ENCODE measurements around the gene CRIM1.

CRIM1 gene

DNA sequence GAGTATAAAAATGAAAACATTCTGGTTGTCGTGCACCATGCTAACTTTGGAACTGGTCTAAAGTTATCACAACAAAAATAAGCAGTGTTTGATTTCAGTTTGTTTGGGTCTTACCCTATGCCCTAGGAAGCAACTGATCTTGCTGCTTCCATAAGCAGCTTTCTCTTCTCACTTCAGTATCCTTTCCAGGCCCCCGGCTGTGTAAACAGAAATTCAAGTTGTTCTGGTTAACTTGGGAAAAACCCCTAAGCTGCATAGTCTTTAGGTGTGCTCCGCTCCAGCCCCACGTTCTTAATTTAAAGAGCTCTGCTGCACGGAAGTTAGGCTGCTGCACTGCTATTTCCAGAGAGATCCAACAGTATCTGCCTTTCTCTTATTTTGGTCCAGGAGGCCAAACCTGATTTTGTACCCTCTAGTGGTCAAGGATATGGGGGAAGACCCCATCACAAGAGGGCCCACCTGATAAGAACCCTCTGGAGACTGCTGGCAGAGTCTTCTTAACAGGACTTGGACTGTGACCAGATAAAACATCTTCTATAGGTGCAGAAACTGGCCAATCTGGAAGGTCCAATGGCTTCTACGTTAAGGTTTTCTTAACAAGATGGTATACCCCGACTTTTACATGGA lies 173.3 kb downstream of the CRIM1 start:
- DNase-seq: no peak

DNA sequence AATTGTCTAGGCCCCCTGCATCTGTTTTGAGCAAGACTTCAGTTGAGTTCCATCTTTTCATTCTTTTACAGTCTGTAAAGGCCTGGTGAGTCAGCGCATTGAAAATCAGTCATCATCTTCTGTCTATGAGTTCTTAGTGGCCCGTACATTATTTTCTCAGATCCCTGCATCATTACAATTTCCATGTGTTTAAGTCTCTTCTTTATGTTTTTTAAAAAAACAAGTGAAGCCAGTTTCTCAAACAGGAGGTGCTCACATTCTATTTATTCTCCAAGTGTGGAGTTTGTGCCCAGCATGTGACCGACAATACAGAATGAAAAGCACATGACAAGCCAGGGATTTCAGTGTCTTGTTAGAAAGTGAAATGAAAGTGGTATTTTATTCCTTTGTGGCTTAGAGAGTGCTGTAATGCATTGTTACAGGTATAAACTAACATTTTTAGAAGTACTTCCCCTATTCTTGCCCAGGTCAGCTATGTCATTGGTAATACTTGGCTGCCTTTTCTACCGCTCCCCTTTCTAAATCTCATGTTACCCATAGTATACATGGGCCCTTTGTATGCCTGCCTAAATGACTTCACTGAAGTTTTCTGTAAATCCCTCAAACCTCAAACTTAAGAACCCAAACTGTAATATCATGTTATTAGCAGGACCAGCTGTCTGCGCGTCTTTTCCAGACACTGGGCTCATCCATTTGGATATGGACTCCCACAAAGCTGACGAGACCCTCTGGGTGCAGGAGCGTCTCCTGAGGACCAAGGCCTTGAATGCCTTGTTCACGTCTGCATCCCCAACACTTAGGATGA lies 174.8 kb downstream of the CRIM1 start:
- DNase-seq: no peak

DNA sequence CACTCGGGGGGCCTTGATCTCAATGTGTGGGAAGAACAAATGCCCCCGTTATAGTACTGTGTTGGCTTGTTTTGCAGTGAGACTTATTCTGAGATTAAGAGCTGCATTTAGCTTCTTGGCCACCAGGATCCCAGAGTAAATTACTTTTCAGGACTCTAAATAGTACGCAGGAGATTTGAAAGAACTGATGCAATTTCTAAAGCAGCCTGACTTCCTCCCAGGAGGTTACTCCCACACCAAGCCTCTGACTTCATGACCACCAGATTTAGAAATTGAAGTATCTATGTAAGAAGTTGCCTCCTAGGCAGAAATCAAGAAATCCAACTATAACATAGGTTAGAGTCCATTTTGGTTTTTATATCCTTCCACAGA lies 175.4 kb downstream of the CRIM1 start:
- DNase-seq: peak; percentile 72 to 78

DNA sequence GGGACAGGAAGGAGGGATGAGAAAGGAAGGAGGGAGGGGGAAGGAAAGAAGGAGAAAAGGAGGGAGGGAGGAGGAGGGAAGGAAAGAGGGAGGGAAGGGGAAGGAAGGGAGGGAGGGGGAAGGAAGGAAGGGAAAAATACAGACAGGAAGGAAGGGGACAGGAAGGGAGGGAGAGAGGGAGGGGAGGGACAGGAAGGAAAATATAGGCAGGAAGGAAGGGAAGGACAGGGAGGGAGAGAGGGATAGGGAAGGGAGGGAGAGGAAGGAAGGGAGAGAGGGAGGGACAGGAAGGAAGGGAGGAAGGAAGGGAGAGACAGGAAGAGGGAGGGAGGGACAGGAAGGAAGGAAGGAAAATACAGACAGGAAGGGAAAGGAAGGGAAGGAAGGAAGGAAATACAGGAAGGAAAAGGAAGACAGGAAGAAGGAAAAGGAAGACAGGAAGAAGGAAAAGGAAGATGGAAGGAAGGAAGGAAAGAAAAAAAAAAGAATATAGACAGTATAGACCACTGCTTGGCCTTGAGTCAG lies 178.8 kb downstream of the CRIM1 start:
- DNase-seq: no peak

DNA sequence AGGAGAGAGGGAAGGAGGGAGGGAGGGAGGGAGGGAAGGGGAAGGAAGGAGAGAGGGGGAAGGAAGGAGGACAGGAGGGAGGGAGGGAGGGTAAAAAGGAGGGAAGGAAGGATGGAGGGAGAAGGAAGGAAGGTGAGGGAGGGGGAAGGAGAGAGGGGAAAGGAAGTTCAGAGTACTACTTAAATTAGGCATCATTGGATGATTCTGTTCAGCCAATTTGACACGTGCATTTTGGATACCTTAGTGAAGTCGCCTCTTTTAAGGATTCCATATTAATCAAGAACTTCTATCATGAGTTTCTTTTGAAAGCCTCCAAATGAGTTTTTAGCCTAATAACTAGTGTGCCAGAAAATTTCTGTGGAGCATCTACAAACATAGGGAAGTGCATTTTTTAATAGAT lies 179.5 kb downstream of the CRIM1 start:
- DNase-seq: no peak

DNA sequence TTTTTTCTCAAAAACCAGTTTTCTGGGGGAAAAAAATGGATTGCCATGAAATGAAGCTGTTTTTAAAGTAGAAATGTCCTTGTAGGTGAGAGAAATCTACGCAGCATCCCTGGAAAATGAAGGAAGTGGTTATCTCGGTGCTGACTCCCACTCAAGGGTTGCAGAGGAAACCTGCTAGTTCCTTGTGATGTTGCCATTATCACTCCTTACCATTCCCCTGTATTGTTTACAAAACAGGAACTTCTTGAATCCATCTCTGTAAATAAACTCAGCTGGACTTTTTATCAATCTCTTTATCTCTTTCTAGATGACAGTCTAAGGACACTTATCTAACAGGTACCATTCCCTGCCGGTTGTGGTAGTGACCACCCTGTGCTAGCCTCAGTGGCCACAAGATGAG lies 181.2 kb downstream of the CRIM1 start:
- no peak for DNase-seq

DNA sequence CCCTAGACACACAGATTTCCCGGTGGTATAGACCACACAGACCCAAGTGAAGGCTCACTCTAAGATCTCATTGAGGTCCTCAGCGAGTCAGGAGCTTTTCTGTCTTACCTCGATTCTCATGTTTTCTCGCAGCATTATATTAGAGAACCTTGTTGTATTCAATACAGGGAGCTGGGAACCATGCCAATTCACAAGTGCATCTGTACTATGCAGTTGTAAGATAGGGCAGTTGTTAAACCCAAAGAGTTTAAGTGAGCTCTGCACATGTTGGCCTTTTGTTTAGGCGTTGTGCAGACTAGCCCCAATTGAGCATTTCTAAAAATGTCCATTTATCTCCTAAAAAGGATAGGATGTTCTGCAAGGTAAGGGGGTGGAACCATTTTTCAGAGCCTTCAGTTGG lies 182.8 kb downstream of the CRIM1 start:
- no peak for DNase-seq

DNA sequence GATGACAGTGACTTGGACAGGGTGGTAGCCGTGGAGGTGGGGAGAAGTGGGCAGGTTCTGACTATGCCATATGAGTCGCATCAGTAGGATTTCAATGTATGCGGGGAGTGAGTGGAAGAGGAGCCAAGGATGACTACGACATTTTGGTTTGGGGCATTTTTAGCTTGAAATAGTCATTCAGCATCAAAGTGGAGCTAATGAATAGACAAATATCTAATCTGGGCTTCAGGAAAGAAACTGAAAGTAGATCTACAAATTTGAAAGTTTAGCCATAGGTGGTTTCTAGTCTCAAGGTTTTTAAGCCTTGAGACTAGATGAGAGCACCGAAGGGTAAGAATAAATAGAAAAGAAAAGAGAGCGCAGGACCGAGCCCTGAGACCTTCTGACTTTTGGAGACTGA lies 184.1 kb downstream of the CRIM1 start:
- no peak for DNase-seq

DNA sequence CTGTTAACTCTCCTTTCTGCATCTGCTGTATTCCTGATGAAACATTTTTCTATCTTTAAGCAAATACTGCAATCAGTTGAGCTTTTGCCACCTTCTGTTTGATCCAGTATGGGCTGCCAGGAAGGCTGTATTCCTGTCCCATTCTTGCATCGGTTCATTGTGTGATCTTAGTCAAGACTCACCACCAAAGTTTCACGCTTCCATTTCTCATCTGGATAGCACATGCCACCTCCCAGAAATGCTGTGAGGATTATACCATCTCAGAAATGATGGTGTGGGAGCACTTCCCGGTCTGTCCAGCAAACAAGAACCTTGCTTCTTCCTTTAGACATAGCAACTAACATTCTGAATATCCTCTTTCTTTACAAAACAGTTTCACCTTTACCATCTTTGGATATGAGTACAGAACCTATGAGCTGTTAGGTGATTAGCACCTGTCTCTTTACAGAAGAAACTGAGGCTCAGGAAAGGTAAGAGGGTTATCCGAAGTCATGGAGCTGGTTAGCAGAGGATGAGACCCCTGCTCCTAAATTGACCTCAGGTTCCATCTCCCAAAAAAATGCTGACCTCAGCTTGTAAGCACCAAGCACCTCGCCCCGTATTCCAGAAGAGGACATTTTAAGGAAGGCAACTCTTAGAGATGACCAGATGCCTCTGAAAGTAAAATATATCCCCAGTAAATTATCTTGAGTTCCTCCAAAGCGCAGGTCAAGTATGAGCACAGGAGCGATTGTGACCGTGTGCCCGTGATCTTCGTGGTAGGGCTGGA lies 185.6 kb downstream of the CRIM1 start:
- DNase-seq: no peak

DNA sequence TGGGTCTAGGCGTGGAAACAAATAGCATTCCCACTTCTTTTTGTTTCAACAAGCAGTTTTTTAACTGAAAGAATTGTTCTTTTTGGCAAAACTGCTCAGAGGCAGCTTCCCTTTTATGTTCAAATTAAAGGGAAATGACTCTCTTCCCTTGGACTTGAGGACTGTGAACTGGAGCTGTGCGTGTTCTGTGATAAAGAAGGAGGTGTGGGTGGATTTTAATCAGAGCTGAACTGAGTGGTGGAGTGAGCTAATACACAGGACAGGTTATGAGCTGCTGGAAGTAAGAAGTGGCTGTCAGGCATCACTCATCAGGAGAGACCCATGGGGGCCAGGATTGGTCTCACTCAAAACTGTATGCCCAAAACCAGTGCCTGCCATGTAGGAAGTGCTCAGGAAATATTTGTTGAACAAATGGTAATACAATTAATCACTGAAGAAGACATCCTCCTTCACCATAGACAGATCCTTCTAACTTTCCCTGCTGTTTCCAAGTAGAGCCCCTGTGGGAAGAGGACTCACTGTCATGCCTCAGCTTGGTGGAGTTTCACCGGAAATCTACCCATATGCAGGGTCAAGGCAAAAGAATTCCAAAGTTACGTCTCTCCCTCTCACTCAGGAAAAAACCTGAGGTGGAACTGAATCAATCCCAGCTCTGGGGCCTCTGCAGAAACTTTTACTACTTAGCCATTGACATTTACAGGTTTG lies 186.5 kb downstream of the CRIM1 start:
- DNase-seq: no peak

DNA sequence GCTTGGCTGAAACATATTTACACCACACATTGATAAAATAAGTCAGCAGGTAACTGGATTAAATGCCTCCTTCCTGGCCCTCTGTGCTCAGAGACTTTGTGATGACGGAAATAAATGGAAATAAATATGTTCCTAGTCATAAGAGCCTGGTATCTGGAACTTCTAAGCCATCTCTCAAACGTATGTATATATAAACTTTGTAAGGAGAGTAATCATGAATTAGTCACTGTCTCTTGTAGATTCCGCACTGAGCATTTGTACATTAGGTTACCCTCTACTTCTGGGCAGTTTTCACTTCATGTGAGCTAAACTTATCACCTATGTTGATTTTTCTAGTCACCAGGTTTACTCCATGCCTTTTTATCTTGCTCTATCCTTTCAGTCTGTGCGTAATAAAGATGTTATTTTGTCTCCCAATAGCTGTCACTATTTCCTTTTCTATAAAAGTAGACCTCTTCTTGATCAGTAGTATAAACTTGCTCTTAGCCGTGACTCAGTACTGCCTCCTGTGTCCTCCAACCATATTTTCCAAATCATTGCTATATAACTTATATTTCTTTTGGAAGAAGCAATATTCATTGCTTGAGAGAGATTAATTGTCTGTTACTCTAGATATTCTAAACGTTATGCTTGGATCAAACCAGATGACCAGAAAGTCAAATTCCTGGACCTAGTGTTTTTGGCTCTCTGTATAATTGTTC lies 189.2 kb downstream of the CRIM1 start:
- DNase-seq: no peak

DNA sequence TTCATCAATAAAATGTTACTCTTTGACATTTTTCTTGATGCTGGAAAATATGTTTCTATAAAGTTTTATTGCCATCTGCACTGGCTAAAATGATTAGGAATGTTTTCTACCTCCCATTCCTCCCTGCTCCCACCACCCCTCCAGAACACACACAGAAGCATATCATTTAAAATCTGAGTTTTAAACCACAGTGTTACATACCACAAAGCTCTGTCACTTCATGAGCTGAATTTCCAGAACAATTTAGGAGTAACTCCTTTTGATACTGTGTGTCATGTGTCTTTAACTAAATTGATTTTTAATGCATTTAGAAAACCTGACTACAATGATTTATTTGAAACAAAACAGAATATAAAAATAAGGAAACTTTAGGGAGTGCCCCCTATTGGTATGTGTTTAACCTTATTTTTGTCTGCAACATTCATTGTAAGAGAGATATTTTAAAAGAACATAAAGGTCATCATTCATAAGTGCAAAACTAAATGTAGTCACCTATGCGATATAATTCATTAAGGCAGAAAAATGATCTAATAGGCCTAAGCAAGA lies 190.4 kb downstream of the CRIM1 start:
- DNase-seq: no peak

DNA sequence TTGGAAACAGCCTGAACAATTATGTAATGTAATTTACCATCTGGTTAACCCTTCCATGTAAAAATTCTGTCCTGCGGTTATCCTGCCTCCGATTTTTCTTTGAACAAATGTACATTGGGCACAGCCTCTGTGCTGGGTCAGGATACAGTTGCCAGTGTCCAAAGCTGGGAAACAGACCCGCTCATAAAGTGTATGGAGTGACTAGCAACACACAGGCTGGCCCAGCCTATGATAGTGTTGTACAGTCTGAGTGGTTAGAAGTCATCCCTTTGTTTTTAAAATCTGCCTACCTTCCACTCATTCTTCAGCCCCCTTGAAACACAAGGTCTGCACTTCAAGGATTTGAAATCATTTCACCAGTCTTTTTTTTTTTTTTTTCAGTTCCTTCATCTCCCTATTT lies 192.3 kb downstream of the CRIM1 start:
- DNase-seq: no peak

DNA sequence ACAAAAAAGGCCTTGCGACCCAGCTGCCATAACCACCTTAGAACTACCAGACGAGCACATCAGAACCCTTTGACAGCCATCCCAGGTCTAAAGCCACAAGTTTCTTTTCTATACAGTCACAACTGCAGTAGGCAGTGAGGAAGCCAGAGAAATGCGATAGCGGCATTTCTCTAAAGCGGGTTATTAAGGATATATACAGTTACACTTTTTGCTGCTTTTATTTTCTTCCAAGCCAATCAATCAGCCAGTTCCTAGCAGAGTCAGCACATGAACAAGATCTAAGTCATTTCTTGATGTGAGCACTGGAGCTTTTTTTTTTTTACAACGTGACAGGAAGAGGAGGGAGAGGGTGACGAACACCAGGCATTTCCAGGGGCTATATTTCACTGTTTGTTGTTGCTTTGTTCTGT lies 193.6 kb downstream of the CRIM1 start:
- no peak for DNase-seq

DNA sequence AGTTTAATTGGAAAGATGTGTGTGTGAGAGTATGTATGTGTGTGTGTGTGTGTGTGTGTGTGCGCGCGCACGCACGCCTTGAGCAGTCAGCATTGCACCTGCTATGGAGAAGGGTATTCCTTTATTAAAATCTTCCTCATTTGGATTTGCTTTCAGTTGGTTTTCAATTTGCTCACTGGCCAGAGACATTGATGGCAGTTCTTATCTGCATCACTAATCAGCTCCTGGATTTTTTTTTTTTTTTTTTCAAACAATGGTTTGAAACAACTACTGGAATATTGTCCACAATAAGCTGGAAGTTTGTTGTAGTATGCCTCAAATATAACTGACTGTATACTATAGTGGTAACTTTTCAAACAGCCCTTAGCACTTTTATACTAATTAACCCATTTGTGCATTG lies 194.4 kb downstream of the CRIM1 start:
- DNase-seq: no peak

DNA sequence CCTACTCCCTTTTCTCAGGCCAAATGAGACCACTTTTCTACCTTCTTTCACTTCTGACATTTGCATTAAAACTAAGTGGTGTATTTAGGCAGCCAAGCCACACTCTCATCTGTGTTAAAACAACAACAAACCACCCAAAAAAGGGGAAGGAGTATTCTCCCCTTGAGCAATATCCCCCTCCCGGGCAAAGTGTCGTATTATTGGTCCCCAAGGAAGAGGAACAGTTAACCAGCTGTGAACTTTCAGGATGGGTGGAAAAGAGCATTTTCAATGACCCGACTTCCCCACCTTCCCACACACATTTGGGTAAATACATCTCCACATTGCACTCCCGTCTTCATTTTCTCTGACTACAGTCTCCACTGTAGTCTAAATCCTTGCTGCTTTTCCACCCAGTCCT lies 198.1 kb downstream of the CRIM1 start:
- peak; percentile 66 to 67 for DNase-seq

DNA sequence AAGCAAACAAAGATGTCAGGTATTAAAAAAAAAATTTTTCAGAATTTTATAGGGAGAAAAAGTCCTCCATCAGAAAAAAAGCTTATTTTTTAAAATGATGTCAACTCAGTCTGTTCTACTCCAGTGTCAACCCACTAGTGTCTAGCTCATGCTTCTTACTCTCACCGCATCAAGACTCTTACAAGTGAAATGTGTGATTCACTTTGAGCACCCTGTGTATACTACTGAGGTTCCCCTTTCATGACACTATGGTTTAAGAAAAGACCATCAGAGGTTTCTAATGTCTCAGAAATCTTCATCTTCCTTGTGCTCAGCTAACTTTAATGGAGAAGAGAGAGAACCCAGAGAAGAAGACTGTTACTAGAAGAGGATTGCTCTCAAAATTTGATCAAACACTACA lies 199.0 kb downstream of the CRIM1 start:
- DNase-seq: no peak

DNA sequence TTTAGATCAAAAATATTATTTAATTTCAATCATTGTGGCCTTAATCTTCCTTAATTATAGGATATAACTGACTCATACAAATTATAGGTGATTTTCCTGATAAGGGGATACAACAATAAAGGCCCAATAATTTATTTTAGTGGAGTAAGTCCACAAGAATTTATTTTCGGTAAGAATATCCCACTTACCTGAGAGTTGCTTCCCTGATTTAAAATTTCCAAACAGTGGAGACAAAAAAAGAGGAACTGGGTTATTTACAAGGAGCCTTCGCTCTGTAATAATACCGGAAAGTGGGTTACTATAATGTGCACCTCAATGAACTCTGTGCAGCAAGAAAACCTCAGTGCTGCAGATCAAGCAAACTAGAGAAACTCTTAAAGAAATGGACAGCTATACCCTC lies 200.2 kb downstream of the CRIM1 start:
- no peak for DNase-seq

DNA sequence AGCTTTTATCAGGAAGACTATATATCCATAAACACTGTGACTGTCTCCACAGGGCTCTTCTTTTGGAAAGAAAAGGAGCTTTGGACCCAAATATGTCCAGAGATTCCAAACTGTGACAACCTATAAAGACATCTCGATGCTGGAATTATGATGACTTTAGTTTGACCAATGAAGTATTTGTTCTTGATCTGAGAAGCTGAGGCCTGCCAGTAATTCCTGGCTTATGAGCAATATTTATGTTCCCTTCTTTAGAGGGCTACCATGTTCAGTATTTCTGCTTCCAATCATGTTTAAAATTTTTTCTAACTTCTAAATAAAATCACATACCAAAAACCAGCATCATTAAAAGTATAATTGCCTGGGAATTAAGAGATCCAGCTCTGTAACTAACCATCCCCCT lies 201.3 kb downstream of the CRIM1 start:
- no peak for DNase-seq

DNA sequence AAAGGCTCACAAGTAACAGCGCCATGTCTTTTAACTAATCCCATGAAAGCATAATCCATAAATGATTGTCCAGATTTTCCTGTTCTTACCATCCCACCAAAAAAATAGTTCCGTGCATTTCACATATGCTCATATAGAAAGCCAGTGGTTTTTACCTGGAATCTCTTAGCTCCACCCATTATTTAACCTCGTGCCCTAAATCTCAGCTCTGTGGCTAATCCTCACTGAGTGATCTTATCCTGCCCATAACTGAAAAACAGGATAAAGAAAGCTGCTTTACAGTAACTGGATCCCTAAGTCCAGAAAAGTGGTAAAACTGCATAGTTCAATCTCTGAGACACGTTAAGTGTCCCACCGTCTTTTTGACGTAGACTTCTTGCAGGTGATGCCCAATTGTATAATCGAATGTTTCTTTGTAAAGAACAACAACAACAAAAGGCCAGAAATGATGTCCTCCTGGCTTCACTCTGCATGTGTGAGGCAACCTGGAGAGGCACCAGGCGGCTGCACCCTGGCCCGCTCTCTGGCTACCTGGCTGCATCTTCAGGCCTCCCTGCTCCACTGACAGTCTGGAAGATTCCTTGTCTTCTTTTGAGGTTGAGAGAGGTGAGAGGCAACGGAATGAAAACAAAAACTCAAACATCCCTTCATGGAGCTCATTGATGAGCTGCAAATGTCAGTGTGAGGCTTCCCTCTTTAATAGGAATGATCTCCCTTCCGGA lies 203.8 kb downstream of the CRIM1 start:
- DNase-seq: no peak

DNA sequence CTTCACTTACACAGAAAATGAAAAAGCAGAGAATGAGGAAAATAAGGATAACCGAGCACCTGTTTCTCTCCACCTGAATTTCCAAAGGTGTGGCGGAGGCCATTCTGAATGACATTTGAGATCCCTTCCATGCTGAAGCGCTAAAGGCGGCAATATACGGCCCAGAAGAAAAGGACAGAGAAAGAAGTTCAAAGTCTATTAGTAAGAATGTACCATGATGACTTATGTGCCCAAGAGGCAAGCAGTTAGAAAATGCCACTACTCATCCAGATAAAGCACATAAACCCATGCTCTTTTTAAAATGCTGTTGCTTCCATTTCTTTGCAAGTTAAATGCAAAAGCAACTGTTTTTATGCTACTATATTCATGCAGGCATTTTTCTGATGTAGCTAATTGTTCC lies 205.1 kb downstream of the CRIM1 start:
- no peak for DNase-seq
